ENCODE data around the gene TAX1BP1.

- TF ChIP-seq POLR2AphosphoS5 (IDR thresholded peaks at IDR 0.05; ENCODE audit: insufficient read depth, low read depth, low read length): no peak
- no peak for TF ChIP-seq CTCF (IDR thresholded peaks at IDR 0.05; ENCODE audit: extremely low read depth in 1 of 2, insufficient read depth in 1 of 2, low read depth in 1 of 2, low read length in 2 of 2)
- TF ChIP-seq EZH2 (IDR thresholded peaks at IDR 0.05; ENCODE audit: borderline replicate concordance, low read depth, low read length, severe bottlenecking): no peak
- TF ChIP-seq POLR2A (IDR thresholded peaks at IDR 0.05; ENCODE audit: low read depth, low read length): no peak
- no peak for TF ChIP-seq FOS (IDR thresholded peaks at IDR 0.05; ENCODE audit: borderline replicate concordance, insufficient read depth, low read length)
Measured at GRCh38 chr7:27825891-27826290, 85.9 kb downstream of the TAX1BP1 start.

Measured in endothelial cell of umbilical vein (primary cell).